IMR-90 (cell line): Measurements from ENCODE around the gene MAGI1. TPM values are rescaled to one million over a fixed set of nuclear protein-coding genes. Genes with fewer than 3 reads are reported as not detected.
A peak's percentile ranks its signal among the peaks of the same experiment; 100 is the strongest.

ENCODE experiments used
- ATAC-seq: fragments of 200-7000 bp; cut with Tn5 transposase; 2 replicates; pipeline ENCODE4 v1.9.1; 2020; ENCODE audit warnings: low read depth, mild to moderate bottlenecking, moderate library complexity
- BruUV-seq: library from RNA; stranded (reverse); fragments of 400-500 nt; replicated peaks from 2 replicates; lab custom pipeline; 2021; lab: Mats Ljungman, UMichigan
- CTCF ChIA-PET: fragments of 300-600 bp; formaldehyde crosslinking; extraction: SDS; loops from one replicate; lab custom pipeline; 2021; ENCODE audit warnings: antibody characterized with exemption; lab: Yijun Ruan, JAX
- POLR2A ChIA-PET: fragments of 300-600 bp; sonication (Branson Sonifier 250); formaldehyde crosslinking; loops from one replicate; lab custom pipeline; 2022; ENCODE audit warnings: antibody characterized with exemption; ENCODE audit not compliant: unreplicated experiment; lab: Charles Lee
- DNase-seq: peaks from one replicate; pipeline ENCODE4 v3.0.0; 2013
- H2AFZ ChIP-seq: replicated peaks from 2 replicates; pipeline ENCODE3; 2013; ENCODE audit warnings: low read length, mild to moderate bottlenecking; ENCODE audit not compliant: poor library complexity
- H2AK5ac ChIP-seq: 2 replicates; pipeline ENCODE4 v1.6.1; 2013; ENCODE audit warnings: low read depth, low read length, inconsistent platforms
- H2AK9ac ChIP-seq: replicated peaks from 2 replicates; pipeline ENCODE3; 2013; ENCODE audit warnings: mild to moderate bottlenecking, low read depth, low read length, moderate library complexity; ENCODE audit not compliant: poor library complexity
- H2BK120ac ChIP-seq: 2 replicates; pipeline ENCODE4 v1.6.1; 2013; ENCODE audit warnings: low read depth, low read length, inconsistent platforms
- H2BK15ac ChIP-seq: 3 replicates; pipeline ENCODE4 v1.6.1; 2013; ENCODE audit warnings: low read depth, low read length, inconsistent platforms
- H2BK20ac ChIP-seq: 2 replicates; pipeline ENCODE4 v1.6.1; 2013; ENCODE audit warnings: low read depth, mild to moderate bottlenecking, inconsistent platforms, low read length, moderate library complexity
- H2BK5ac ChIP-seq: 2 replicates; pipeline ENCODE4 v1.6.1; 2013; ENCODE audit warnings: mild to moderate bottlenecking, low read depth, low read length, inconsistent platforms; ENCODE audit not compliant: poor library complexity, severe bottlenecking
- H3K14ac ChIP-seq: replicated peaks from 2 replicates; pipeline ENCODE4 v1.6.1; 2013; ENCODE audit warnings: low read depth, low read length, inconsistent platforms
- H3K18ac ChIP-seq: 2 replicates; pipeline ENCODE4 v1.6.1; 2013; ENCODE audit warnings: low read depth, low read length, control low read depth
- H3K23ac ChIP-seq: 2 replicates; pipeline ENCODE4 v1.6.1; 2013; ENCODE audit warnings: low read depth, low read length, inconsistent platforms
- H3K27ac ChIP-seq: 2 replicates; pipeline ENCODE4 v1.5.1; 2013; ENCODE audit warnings: mild to moderate bottlenecking, control low read depth, low read length; ENCODE audit not compliant: insufficient read depth
- H3K27me3 ChIP-seq: 2 replicates; pipeline ENCODE4 v1.6.1; 2013; ENCODE audit warnings: low read length; ENCODE audit not compliant: control insufficient read depth, insufficient read depth
- H3K36me3 ChIP-seq: 2 replicates; pipeline ENCODE4 v1.6.1; 2013; ENCODE audit warnings: low read length, mixed read lengths; ENCODE audit not compliant: control insufficient read depth, insufficient read depth
- H3K4ac ChIP-seq: 2 replicates; pipeline ENCODE4 v1.6.1; 2013; ENCODE audit warnings: low read depth, low read length, inconsistent platforms
- H3K4me1 ChIP-seq: 2 replicates; pipeline ENCODE4 v1.6.1; 2013; ENCODE audit warnings: low read length, mixed read lengths; ENCODE audit not compliant: control insufficient read depth, insufficient read depth
- H3K4me2 ChIP-seq: 2 replicates; pipeline ENCODE4 v1.6.1; 2013; ENCODE audit warnings: low read depth, mild to moderate bottlenecking, control low read depth, low read length, moderate library complexity
- H3K4me3 ChIP-seq: 2 replicates; pipeline ENCODE4 v1.5.1; 2013; ENCODE audit warnings: low read depth, mild to moderate bottlenecking, control low read depth, low read length, moderate library complexity; ENCODE audit not compliant: insufficient read depth
- H3K56ac ChIP-seq: 2 replicates; pipeline ENCODE4 v1.6.1; 2013; ENCODE audit warnings: low read length, inconsistent platforms; ENCODE audit not compliant: insufficient read depth; ENCODE audit errors: extremely low read depth
- H3K79me1 ChIP-seq, 2 experiments: 2 replicates each; pipeline ENCODE4 v1.6.1; 2013; ENCODE audit warnings: low read length in 2 of 2, inconsistent platforms in 1 of 2, low read depth in 1 of 2
- H3K9ac ChIP-seq: 2 replicates; pipeline ENCODE4 v1.6.1; 2013; ENCODE audit warnings: low read depth, low read length, control low read depth
- H3K9me1 ChIP-seq: 2 replicates; pipeline ENCODE4 v1.6.1; 2013; ENCODE audit warnings: low read length, inconsistent platforms; ENCODE audit not compliant: insufficient read depth
- H3K9me3 ChIP-seq: 2 replicates; pipeline ENCODE4 v1.6.1; 2013; ENCODE audit warnings: low read length; ENCODE audit not compliant: control insufficient read depth, insufficient read depth
- H4K20me1 ChIP-seq: 2 replicates; pipeline ENCODE4 v1.6.1; 2013; ENCODE audit warnings: low read length, inconsistent platforms; ENCODE audit not compliant: insufficient read depth
- H4K5ac ChIP-seq: 2 replicates; pipeline ENCODE4 v1.6.1; 2013; ENCODE audit warnings: mild to moderate bottlenecking, low read depth, low read length, control low read depth
- H4K8ac ChIP-seq, 2 experiments: 2 replicates each; pipeline ENCODE4 v1.6.1; 2013; ENCODE audit warnings: low read depth in 2 of 2, low read length in 2 of 2, control low read depth in 1 of 2, inconsistent platforms in 1 of 2
- H4K91ac ChIP-seq: 2 replicates; pipeline ENCODE4 v1.6.1; 2013; ENCODE audit warnings: low read depth, low read length, inconsistent platforms; ENCODE audit not compliant: insufficient read depth
- BHLHE40 ChIP-seq: fragments of 150-350 bp; IDR thresholded peaks from 2 replicates; pipeline ENCODE4 v1.6.1; 2016; ENCODE audit warnings: mild to moderate bottlenecking, low read depth, low read length
- CHD1 ChIP-seq: IDR thresholded peaks from 2 replicates; pipeline ENCODE4 v1.6.1; 2012; ENCODE audit warnings: low read depth, low read length, improper control_type of control experiment
- RAD21 ChIP-seq: IDR thresholded peaks from 2 replicates; pipeline ENCODE4 v1.6.1; 2012; ENCODE audit warnings: low read length, improper control_type of control experiment
- SMC3 ChIP-seq: fragments of 150-350 bp; IDR thresholded peaks from 2 replicates; pipeline ENCODE4 v1.6.1; 2016; ENCODE audit warnings: low read depth, mild to moderate bottlenecking, antibody characterized with exemption, low read length, moderate library complexity
- USF2 ChIP-seq: fragments of 150-350 bp; IDR thresholded peaks from 2 replicates; pipeline ENCODE4 v1.6.1; 2017; ENCODE audit warnings: mild to moderate bottlenecking, antibody characterized with exemption, low read length, low read depth
- WGBS, 2 experiments: methylation state at CpG; one replicate each; pipeline versions ENCODE4 v1.1.5 to v1.1.7; 2013; ENCODE audit warnings: missing lambda C conversion rate in 2 of 2; ENCODE audit not compliant: insufficient read length in 1 of 2; ENCODE audit errors: extremely low coverage in 2 of 2; 5-methylcytosine and 5-hydroxymethylcytosine counted together
- dilution Hi-C: fragments of 300-500 bp; cut with HindIII; formaldehyde crosslinking; loops from one replicate; pipeline ENCODE4 v1.14.3; 2018; ENCODE audit warnings: low sequenced_read_pairs; ENCODE audit not compliant: unreplicated experiment
- in situ Hi-C: fragments of 300-500 bp; cut with MboI; formaldehyde crosslinking; loops from 3 replicates; pipeline ENCODE4 v1.14.3; 2019; ENCODE audit warnings: low sequenced_read_pairs, inconsistent platforms, mixed read lengths
- intact Hi-C: fragments of 100-400 bp; cut with micrococcal nuclease; formaldehyde crosslinking; loops from 2 replicates; pipeline ENCODE4 v1.10.0; 2022
- polyA plus RNA-seq, 3 experiments: library from polyadenylated mRNA; depleted of rRNA; stranded (reverse); fragments of >200 nt; gene quantifications; 2 replicates each; pipeline ENCODE4 v1.2.3, GENCODE V29; 2012; ENCODE audit warnings: low replicate concordance in 1 of 3
- total RNA-seq: library from RNA; depleted of rRNA; stranded (reverse); fragments of >200 nt; gene quantifications from 2 replicates; pipeline ENCODE4 v1.2.3, GENCODE V29; 2012
- TF ChIP-seq, protein P1 (sequence below): conservative IDR thresholded peaks from 2 replicates; pipeline ENCODE4 v1.5.1; 2012; ENCODE audit warnings: mild to moderate bottlenecking, low read depth, low read length, improper control_type of control experiment

MAGI1 gene
- total and polyA plus RNA-seq, 2 of the 4 experiments (the other 2 are of a cell fraction) = 14.5 to 24.2 TPM

GRCh38 chr3:65785065-65785645 lies 253.6 kb downstream of the MAGI1 start:
- no peak overlapping the region for H4K8ac ChIP-seq
- 0 out of 2 replicates have a peak, but pooled peaks have one; percentile 30 for ATAC-seq
- intact Hi-C loops (loop anchor here (1.0 to 10.0 kb wide), 5 partner anchors 130 to 411 kb away; partner anchors contain the start of gene MAGI1), in situ Hi-C loops (loop anchor here (5.0 to 10.0 kb wide), 3 partner anchors 260 to 412 kb away; no protein-coding TSS in a partner anchor), dilution Hi-C loops (no loop called here)
- no peak overlapping the region for H2BK20ac ChIP-seq
- H3K4me3 ChIP-seq = no peak overlapping the region
- H2BK5ac ChIP-seq = peak overlapping the region; percentile 33
- TF ChIP-seq SMC3 (peak; percentile 86), RAD21 (peak; percentile 87), USF2 (no peak), CHD1 (no peak), BHLHE40 (no peak)
- TF ChIP-seq, protein P1, sequence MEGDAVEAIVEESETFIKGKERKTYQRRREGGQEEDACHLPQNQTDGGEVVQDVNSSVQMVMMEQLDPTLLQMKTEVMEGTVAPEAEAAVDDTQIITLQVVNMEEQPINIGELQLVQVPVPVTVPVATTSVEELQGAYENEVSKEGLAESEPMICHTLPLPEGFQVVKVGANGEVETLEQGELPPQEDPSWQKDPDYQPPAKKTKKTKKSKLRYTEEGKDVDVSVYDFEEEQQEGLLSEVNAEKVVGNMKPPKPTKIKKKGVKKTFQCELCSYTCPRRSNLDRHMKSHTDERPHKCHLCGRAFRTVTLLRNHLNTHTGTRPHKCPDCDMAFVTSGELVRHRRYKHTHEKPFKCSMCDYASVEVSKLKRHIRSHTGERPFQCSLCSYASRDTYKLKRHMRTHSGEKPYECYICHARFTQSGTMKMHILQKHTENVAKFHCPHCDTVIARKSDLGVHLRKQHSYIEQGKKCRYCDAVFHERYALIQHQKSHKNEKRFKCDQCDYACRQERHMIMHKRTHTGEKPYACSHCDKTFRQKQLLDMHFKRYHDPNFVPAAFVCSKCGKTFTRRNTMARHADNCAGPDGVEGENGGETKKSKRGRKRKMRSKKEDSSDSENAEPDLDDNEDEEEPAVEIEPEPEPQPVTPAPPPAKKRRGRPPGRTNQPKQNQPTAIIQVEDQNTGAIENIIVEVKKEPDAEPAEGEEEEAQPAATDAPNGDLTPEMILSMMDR = peak; percentile 82
- H3K14ac ChIP-seq = no peak overlapping the region
- no peaks in the 10 kb centered on the region; the same call in 1 of the 2 replicates for H4K20me1 ChIP-seq
- H3K4me1 ChIP-seq = peaks cover 6% of the 10 kb centered on the region
- no peak overlapping the region for H3K23ac ChIP-seq
- CTCF ChIA-PET = interaction anchor here (0.6 to 0.9 kb wide), 3 partner anchors 21 to 130 kb away, joined by 3 to 8 read pairs (median 5); no protein-coding TSS in a partner anchor
- no peaks in the 10 kb centered on the region for H3K36me3 ChIP-seq
- H3K79me1 ChIP-seq = peaks cover 24 to 48% of the 10 kb centered on the region in 2 experiments
- no peaks in the 10 kb centered on the region for H3K9me3 ChIP-seq
- no peak overlapping the region; the same call in 1 of the 2 replicates for H2BK120ac ChIP-seq
- no peak overlapping the region for H3K56ac ChIP-seq
- DNase-seq = peak; percentile 80
- no peak overlapping the region for H2AFZ ChIP-seq
- no peak overlapping the region for H2BK15ac ChIP-seq
- no peak overlapping the region for H3K18ac ChIP-seq
- 0 out of 2 replicates have a peak, but pooled peaks cover 4% of the 10 kb centered on the region for H3K9me1 ChIP-seq
- H4K91ac ChIP-seq = no peak overlapping the region
- WGBS, 2 experiments = no CpG with 5 or more reads among the region's 6 CpGs
- no peak overlapping the region for H3K27ac ChIP-seq
- no peak overlapping the region for H2AK9ac ChIP-seq
- no peak overlapping the region for H3K9ac ChIP-seq
- POLR2A ChIA-PET = no interaction called here
- BruUV-seq = no TSS peak
- H3K4me2 ChIP-seq = no peak overlapping the region; the same call in 1 of the 2 replicates
- H2AK5ac ChIP-seq = no peak overlapping the region
- no peak overlapping the region for H4K5ac ChIP-seq
- H3K27me3 ChIP-seq = no peaks in the 10 kb centered on the region
- H3K4ac ChIP-seq = no peak overlapping the region
